Heart right ventricle (tissue), 16 donors: ENCODE measurements around the gene CCDC192. TPM values are rescaled to one million over a fixed set of nuclear protein-coding genes. Genes with fewer than 3 reads are reported as not detected.

Experiments
- ATAC-seq, 8 donors: fragments of 200-7000 bp; cut with Tn5 transposase; one replicate each; pipeline ENCODE4 v1.9.1; 2020; ENCODE audit warnings: mild to moderate bottlenecking in 8 of 8, moderate library complexity in 8 of 8, moderate number of reproducible peaks in 1 of 8
- DNase-seq, 2 donors: peaks; one replicate each; pipeline ENCODE4 v3.0.0-alpha.2; 2020
- H3K27ac ChIP-seq, 10 donors: fragments of 200-600 bp; sonication (generic) in 2 of 10; one replicate each; pipeline versions ENCODE4 v1.5.0 to v1.8.0; 2020 to 2022; ENCODE audit warnings: mild to moderate bottlenecking in 3 of 10
- H3K27me3 ChIP-seq, 7 donors: fragments of 200-600 bp; one replicate each; pipeline ENCODE4 v1.8.0; 2021 to 2022; ENCODE audit warnings: mild to moderate bottlenecking in 2 of 7
- H3K36me3 ChIP-seq, 9 donors: fragments of 200-600 bp; sonication (generic) in 1 of 9; one replicate each; pipeline versions ENCODE4 v1.5.0 to v1.8.0; 2020 to 2022; ENCODE audit warnings: mild to moderate bottlenecking in 2 of 9
- H3K4me1 ChIP-seq, 9 donors: fragments of 200-600 bp; sonication (generic) in 1 of 9; one replicate each; pipeline versions ENCODE4 v1.5.0 to v1.8.0; 2020 to 2022; ENCODE audit warnings: mild to moderate bottlenecking in 4 of 9
- H3K4me3 ChIP-seq, 10 donors: fragments of 200-600 bp; sonication (generic) in 2 of 10; one replicate each; pipeline versions ENCODE4 v1.5.0 to v1.8.0; 2020 to 2022; ENCODE audit warnings: mild to moderate bottlenecking in 7 of 10, moderate library complexity in 2 of 10
- H3K9me3 ChIP-seq, 11 donors: fragments of 200-600 bp in 10 of 11; sonication (generic) in 2 of 11; one replicate each; pipeline versions ENCODE4 v1.5.0 to v1.8.0; 2013 to 2022; ENCODE audit warnings: mild to moderate bottlenecking in 2 of 11, control low read depth in 1 of 11, moderate library complexity in 1 of 11
- WGBS, 2 donors: extraction: QIAGEN DNeasy Blood & Tissue Kit; methylation state at CpG; one replicate each; pipeline ENCODE4 v1.1.7; 2013; ENCODE audit warnings: inconsistent platforms in 1 of 2; 5-methylcytosine and 5-hydroxymethylcytosine counted together
- intact Hi-C, 10 donors: fragments of 100-400 bp; cut with DNase I; formaldehyde crosslinking; loops; one replicate each; pipeline versions ENCODE4 v1.11.1 to v1.14.2; 2022
- polyA plus RNA-seq, 2 donors: library from polyadenylated mRNA; stranded (reverse); fragments of 200-250 nt; gene quantifications; one replicate each; pipeline ENCODE4 v1.2.3, GENCODE V29; 2013
- total RNA-seq, 10 donors: library from RNA; stranded (reverse); fragmentation: NEBNext Ultra II Directional in 3 of 10; extraction: Animal tissue kit (Norgen Biotek cat#: 25700) in 3 of 10; gene quantifications; one replicate each; pipeline versions ENCODE4 v1.2.1 to v1.2.4, GENCODE V29; 2021 to 2023
- TF ChIP-seq, protein P1 (sequence below), 9 donors: fragments of 200-600 bp; sonication (generic) in 2 of 9; IDR thresholded peaks; one replicate each; pipeline versions ENCODE4 v1.5.0 to v1.8.0; 2021 to 2022; ENCODE audit warnings: antibody characterized with exemption in 9 of 9, mild to moderate bottlenecking in 5 of 9, moderate library complexity in 1 of 9
- donor health status: Arrhythmogenic right ventricular cardiomyopathy.
- donor health status: ischemic (EF 13 %, LVEDD 7.1; RV severe dilation, severe dysfunction).
- donor health status: healthy with polysubstance abuse.
- donor health status: DM: no; HTN: yes; CAD: no.
- donor health status: DM: no; HTN: no; CAD: no.
- donor health status: ischemic (EF 25% LVEDD 6.9; RV normal size, moderate dysfunction).
- donor health status: ischemic (EF 25% LVEDD 5.7; RV mildly dilated, moderate dysfunction).
- donor health status: healthy.
- donor health status: DM: yes; HTN: yes; CAD: no.
- donor health status: Ischemic cardiomyopathy.
- donor health status: ischemic (EF 35%, LVEDD 5.7; RV mildly dilated, moderate dysfunction).
- donor health status: nonischemic (EF 11% LVEDD 7.7; RV severe dilation, severe dysfunction).
- donor health status: DM: yes; HTN: yes; CAD: no.
- donor health status: PGD.
- donor health status: ischemic (EF 29% LVEDD 5.4; RV normal size, mild dysfunction).
- donor health status: nonischemic (EF 23%, LVEDD 6.1; RV moderate dilation, normal function).

The CCDC192 gene
- total and polyA plus RNA-seq, 12 donors = 0.13 to 0.76 (median 0.33) TPM; not detected in 8

GRCh38 chr5:127928053-127928452 is 224.9 kb downstream of the CCDC192 start:
- H3K4me3 ChIP-seq = no peak overlapping the region
- peaks cover 0 to 17% (median 4%) of the 10 kb centered on the region in 9 donors for H3K4me1 ChIP-seq
- no peaks in the 10 kb centered on the region for H3K36me3 ChIP-seq
- 94 to 98% methylated on average over 4 of the region's 4 CpGs for WGBS, 2 donors
- intact Hi-C loops = no loop called here
- no peak overlapping the region for H3K27ac ChIP-seq
- TF ChIP-seq, protein P1, sequence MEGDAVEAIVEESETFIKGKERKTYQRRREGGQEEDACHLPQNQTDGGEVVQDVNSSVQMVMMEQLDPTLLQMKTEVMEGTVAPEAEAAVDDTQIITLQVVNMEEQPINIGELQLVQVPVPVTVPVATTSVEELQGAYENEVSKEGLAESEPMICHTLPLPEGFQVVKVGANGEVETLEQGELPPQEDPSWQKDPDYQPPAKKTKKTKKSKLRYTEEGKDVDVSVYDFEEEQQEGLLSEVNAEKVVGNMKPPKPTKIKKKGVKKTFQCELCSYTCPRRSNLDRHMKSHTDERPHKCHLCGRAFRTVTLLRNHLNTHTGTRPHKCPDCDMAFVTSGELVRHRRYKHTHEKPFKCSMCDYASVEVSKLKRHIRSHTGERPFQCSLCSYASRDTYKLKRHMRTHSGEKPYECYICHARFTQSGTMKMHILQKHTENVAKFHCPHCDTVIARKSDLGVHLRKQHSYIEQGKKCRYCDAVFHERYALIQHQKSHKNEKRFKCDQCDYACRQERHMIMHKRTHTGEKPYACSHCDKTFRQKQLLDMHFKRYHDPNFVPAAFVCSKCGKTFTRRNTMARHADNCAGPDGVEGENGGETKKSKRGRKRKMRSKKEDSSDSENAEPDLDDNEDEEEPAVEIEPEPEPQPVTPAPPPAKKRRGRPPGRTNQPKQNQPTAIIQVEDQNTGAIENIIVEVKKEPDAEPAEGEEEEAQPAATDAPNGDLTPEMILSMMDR (IDR thresholded peaks at IDR 0.05) = no peak
- peaks cover 0 to 3% (median 0%) of the 10 kb centered on the region in 11 donors for H3K9me3 ChIP-seq
- no peaks in the 10 kb centered on the region for H3K27me3 ChIP-seq
- ATAC-seq (no peak), DNase-seq (no peak)

DNA sequence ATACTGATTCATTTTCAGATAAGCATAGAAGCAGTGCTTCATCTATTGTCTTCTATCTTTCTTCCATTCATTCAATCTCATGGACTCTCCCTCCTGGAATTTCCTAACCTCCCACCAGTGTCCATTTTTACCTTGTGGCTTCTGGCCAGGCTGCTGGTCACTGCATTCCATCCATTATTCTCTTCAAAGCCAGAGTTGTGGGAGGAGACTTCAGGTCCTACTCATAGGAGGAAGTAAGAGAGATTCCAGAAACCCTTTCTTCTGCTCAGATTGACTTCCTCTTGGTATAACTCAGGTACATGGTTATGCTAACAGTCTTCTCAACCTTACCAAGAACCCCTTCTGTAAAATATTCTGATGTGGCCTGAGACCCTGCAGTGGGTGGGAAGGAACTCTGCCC is 227.1 kb downstream of the CCDC192 start:
- Histone ChIP-seq H3K9me3 (peaks cover 0 to 3% (median 0%) of the 10 kb centered on the region in 11 donors), H3K36me3 (no peaks in the 10 kb centered on the region), H3K27ac (peak overlapping the region in 1 of 10 donors; percentile 29), H3K4me1 (peaks cover 0 to 17% (median 4%) of the 10 kb centered on the region in 9 donors), H3K4me3 (no peak overlapping the region), H3K27me3 (no peaks in the 10 kb centered on the region)
- TF ChIP-seq, protein P1 (IDR thresholded peaks at IDR 0.05) = no peak
- ATAC-seq (peak in 3 of 8 donors; percentile 28 to 57 (median 45)), DNase-seq (peak in 1 of 2 donors; percentile 18)
- intact Hi-C loops = no loop called here

DNA sequence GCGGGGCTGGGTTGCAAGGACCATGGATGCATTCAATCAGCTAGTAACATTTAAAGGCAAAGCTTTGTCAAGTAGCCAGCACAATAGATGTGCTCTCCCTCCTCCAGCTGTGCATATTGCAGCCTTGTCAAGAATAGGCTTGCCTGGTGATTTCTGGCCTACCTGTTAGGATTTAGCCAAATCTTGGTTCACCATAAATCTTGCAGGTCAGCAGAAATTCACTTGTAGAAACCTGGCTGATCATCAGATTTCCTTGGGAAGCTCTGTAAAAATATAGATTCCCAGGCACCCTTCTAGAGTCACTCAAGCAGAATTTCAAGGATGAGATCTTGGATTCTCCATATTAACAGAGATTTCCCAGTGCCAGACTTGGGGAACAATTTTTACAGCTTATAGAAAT is 228.2 kb downstream of the CCDC192 start:
- WGBS, 2 donors = 90 to 100% methylated on average over 1 of the region's 1 CpG
- intact Hi-C loops = no loop called here
- H3K27ac ChIP-seq = no peak overlapping the region
- H3K9me3 ChIP-seq = peaks cover 0 to 3% (median 0%) of the 10 kb centered on the region in 11 donors
- H3K27me3 ChIP-seq = no peaks in the 10 kb centered on the region
- no peaks in the 10 kb centered on the region for H3K36me3 ChIP-seq
- TF ChIP-seq, protein P1 (IDR thresholded peaks at IDR 0.05) = no peak
- DNase-seq = no peak
- H3K4me1 ChIP-seq = peaks cover 0 to 17% (median 4%) of the 10 kb centered on the region in 9 donors
- no peak for ATAC-seq
- no peak overlapping the region for H3K4me3 ChIP-seq

- ATAC-seq (no peak), DNase-seq (no peak)
- 72 to 73% methylated on average over 5 of the region's 5 CpGs for WGBS, 2 donors
- intact Hi-C loops = no loop called here
- TF ChIP-seq, protein P1 (IDR thresholded peaks at IDR 0.05) = no peak
- Histone ChIP-seq H3K36me3 (no peaks in the 10 kb centered on the region), H3K27me3 (no peaks in the 10 kb centered on the region), H3K9me3 (peaks cover 0 to under 1% (median 0%) of the 10 kb centered on the region in 11 donors), H3K27ac (no peak overlapping the region), H3K4me3 (no peak overlapping the region), H3K4me1 (peaks cover 0 to 17% (median 4%) of the 10 kb centered on the region in 9 donors)
These were observed 230.2 kb downstream of the CCDC192 start for GRCh38 chr5:127933348-127933747.
